HEK293 (cell line): Measurements from ENCODE around the gene SLC11A2.

Experiments
- BCL6B ChIP-seq: fragments of 450-650 bp; formaldehyde crosslinking; IDR thresholded peaks from 2 replicates; pipeline ENCODE4 v1.5.1; 2017; ENCODE audit warnings: missing biosample characterization, missing genetic modification characterization
- PRDM2 ChIP-seq: fragments of 450-650 bp; formaldehyde crosslinking; IDR thresholded peaks from 2 replicates; pipeline ENCODE4 v1.5.1; 2016; ENCODE audit warnings: missing biosample characterization, missing genetic modification characterization, borderline replicate concordance
- SETDB1 ChIP-seq: IDR thresholded peaks from one replicate; pipeline ENCODE4 v1.6.1; 2017; ENCODE audit warnings: mild to moderate bottlenecking, low read length, moderate library complexity, mixed read lengths; ENCODE audit not compliant: insufficient read length
- ZBTB1 ChIP-seq: fragments of 450-650 bp; formaldehyde crosslinking; IDR thresholded peaks from 2 replicates; pipeline ENCODE4 v1.5.1; 2016; ENCODE audit warnings: missing biosample characterization, missing genetic modification characterization
- ZBTB11 ChIP-seq: fragments of 450-650 bp; formaldehyde crosslinking; conservative IDR thresholded peaks from 2 replicates; pipeline ENCODE4 v1.5.1; 2016; ENCODE audit warnings: low read depth, missing biosample characterization, missing genetic modification characterization
- ZBTB26 ChIP-seq: fragments of 450-650 bp; formaldehyde crosslinking; optimal IDR thresholded peaks from 2 replicates; pipeline ENCODE3; 2016; ENCODE audit warnings: missing biosample characterization, mild to moderate bottlenecking, missing genetic modification characterization
- ZNF184 ChIP-seq: fragments of 450-650 bp; IDR thresholded peaks from 2 replicates; pipeline ENCODE4 v1.5.1; 2018; ENCODE audit warnings: missing biosample characterization, mild to moderate bottlenecking, missing genetic modification characterization
- ZNF2 ChIP-seq: fragments of 450-650 bp; formaldehyde crosslinking; IDR thresholded peaks from 2 replicates; pipeline ENCODE4 v1.5.1; 2016; ENCODE audit warnings: missing biosample characterization, missing genetic modification characterization
- ZNF394 ChIP-seq: fragments of 450-650 bp; formaldehyde crosslinking; IDR thresholded peaks from 2 replicates; pipeline ENCODE4 v1.5.1; 2016; ENCODE audit warnings: missing biosample characterization, missing genetic modification characterization, mild to moderate bottlenecking, moderate library complexity, borderline replicate concordance
- ZNF548 ChIP-seq: fragments of 450-650 bp; formaldehyde crosslinking; IDR thresholded peaks from 2 replicates; pipeline ENCODE4 v1.5.1; 2016; ENCODE audit warnings: missing biosample characterization, missing genetic modification characterization
- ZNF600 ChIP-seq: fragments of 450-650 bp; formaldehyde crosslinking; IDR thresholded peaks from 2 replicates; pipeline ENCODE4 v1.5.1; 2016; ENCODE audit warnings: missing biosample characterization, missing genetic modification characterization
- ZNF626 ChIP-seq: fragments of 450-650 bp; sonication (Bioruptor Pico); formaldehyde crosslinking; IDR thresholded peaks from 2 replicates; pipeline ENCODE4 v1.5.1; 2018; ENCODE audit warnings: missing biosample characterization, missing genetic modification characterization, inconsistent platforms
- ZNF639 ChIP-seq: fragments of 450-650 bp; formaldehyde crosslinking; IDR thresholded peaks from 2 replicates; pipeline ENCODE4 v1.5.1; 2016; ENCODE audit warnings: missing biosample characterization, missing genetic modification characterization
- ZNF645 ChIP-seq: fragments of 450-650 bp; formaldehyde crosslinking; IDR thresholded peaks from 2 replicates; pipeline ENCODE4; 2016; ENCODE audit warnings: missing biosample characterization, missing genetic modification characterization
- ZNF707 ChIP-seq: fragments of 450-650 bp; formaldehyde crosslinking; IDR thresholded peaks from 2 replicates; pipeline ENCODE4 v1.5.1; 2016; ENCODE audit warnings: missing biosample characterization, missing genetic modification characterization

SLC11A2 gene

GRCh38 chr12:51047655-51048540 is 21.7 kb upstream of the SLC11A2 start, which contains the start of gene LETMD1 (continued):
- TF ChIP-seq ZNF645 (tag by site-specific recombination) (no peak), ZBTB11 (tag by site-specific recombination) (peak; percentile 75), ZNF184 (tag by site-specific recombination) (peak; percentile 73), ZBTB26 (tag by site-specific recombination) (peak; percentile 23), PRDM2 (tag by site-specific recombination) (no peak), ZNF548 (tag by site-specific recombination) (no peak), BCL6B (tag by site-specific recombination) (no peak), ZNF394 (tag by site-specific recombination) (peak; percentile 86; the same call in 1 of the 2 replicates), ZNF600 (tag by site-specific recombination) (peak; percentile 96), ZNF626 (tag by site-specific recombination) (no peak), ZNF707 (tag by site-specific recombination) (no peak), ZNF2 (peak; percentile 98), ZBTB1 (tag by site-specific recombination) (no peak), SETDB1 (peak; percentile 23), ZNF639 (tag by site-specific recombination) (peak; percentile 76; the same call in 1 of the 2 replicates)
